Tibial nerve (tissue), 4 donors: ENCODE data around the gene SLC22A31.

Source experiments
- EP300 ChIP-seq, 2 donors: sonication (generic); formaldehyde crosslinking; IDR thresholded peaks; one replicate each; pipeline ENCODE4 v1.6.1; 2017; ENCODE audit warnings: antibody characterized with exemption in 2 of 2, mild to moderate bottlenecking in 1 of 2
- POLR2A ChIP-seq, 2 donors: fragments of 450-650 bp; IDR thresholded peaks; one replicate each; pipeline ENCODE4 v1.6.1; 2017; ENCODE audit warnings: antibody characterized with exemption in 2 of 2, mild to moderate bottlenecking in 2 of 2, moderate library complexity in 2 of 2
- TF ChIP-seq, protein P1 (sequence below), 5 experiments: fragments of 200-600 bp in 3 of 5; fragments of 450-650 bp in 2 of 5; sonication (generic) in 3 of 5; IDR thresholded peaks; one replicate each; pipeline ENCODE4 v1.5.1; 2016 to 2019; ENCODE audit warnings: antibody characterized with exemption in 5 of 5, mild to moderate bottlenecking in 3 of 5, moderate library complexity in 2 of 5

DNA sequence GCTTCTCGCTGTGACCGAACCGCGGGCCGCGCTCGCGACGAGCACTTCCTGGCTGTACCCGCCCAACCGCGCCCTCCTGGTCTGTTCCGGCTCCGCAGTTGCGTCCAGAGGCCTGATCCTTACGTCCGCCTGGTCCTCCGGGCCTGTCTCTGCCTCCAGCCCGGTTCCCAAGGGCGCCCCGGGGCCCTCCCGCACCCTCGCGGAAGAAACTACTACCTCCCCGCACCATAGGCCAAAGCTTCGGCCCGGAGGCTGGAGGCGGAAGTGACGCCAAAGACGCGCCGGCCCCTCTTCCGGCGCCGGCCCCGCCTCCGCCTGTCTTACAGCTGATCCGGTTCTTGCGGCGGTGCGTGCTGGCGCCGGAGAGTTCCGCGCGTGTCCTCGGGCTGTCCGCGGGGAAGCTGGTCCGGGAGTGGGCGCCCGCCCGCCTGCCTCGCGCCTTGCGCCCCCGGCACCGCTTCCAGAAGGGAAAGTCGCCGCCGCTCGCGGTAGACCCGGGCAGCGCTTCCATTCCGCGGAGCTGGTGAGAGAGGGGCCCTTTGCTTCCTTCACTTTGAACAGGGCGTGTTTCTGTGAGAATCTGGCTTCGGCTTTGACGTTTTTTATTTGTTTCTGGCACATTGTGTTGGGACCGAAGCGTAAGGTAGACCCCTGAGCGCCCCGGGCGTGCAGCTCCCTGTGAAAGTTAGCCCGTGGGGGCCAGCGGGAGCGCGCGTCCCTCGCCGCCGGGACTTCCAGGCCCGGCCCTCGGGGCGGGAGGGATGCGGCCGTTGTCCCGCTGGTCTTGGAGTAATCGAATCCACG lies 17.3 kb upstream of the SLC22A31 start, which contains the start of gene ZNF778:
- TF ChIP-seq, protein P1, sequence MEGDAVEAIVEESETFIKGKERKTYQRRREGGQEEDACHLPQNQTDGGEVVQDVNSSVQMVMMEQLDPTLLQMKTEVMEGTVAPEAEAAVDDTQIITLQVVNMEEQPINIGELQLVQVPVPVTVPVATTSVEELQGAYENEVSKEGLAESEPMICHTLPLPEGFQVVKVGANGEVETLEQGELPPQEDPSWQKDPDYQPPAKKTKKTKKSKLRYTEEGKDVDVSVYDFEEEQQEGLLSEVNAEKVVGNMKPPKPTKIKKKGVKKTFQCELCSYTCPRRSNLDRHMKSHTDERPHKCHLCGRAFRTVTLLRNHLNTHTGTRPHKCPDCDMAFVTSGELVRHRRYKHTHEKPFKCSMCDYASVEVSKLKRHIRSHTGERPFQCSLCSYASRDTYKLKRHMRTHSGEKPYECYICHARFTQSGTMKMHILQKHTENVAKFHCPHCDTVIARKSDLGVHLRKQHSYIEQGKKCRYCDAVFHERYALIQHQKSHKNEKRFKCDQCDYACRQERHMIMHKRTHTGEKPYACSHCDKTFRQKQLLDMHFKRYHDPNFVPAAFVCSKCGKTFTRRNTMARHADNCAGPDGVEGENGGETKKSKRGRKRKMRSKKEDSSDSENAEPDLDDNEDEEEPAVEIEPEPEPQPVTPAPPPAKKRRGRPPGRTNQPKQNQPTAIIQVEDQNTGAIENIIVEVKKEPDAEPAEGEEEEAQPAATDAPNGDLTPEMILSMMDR (IDR thresholded peaks at IDR 0.05): peak in 2 of 5 experiments; percentile 52 to 55
- TF ChIP-seq POLR2A (IDR thresholded peaks at IDR 0.05) (peak; percentile 37 to 84), EP300 (IDR thresholded peaks at IDR 0.05) (peak in 1 of 2 donors; percentile 95)
